K562 (cell line): ENCODE measurements around the gene MAP2K7. TPM values are rescaled to one million over a fixed set of nuclear protein-coding genes. Genes with fewer than 3 reads are reported as not detected.

Experiments used
- ASH1L ChIP-seq: fragments of 450-650 bp; IDR thresholded peaks from 2 replicates; pipeline ENCODE4 v1.6.1; 2018; ENCODE audit warnings: borderline replicate concordance, mild to moderate bottlenecking, low read depth; ENCODE audit not compliant: partially characterized antibody
- BACH1 ChIP-seq: fragments of 200-800 bp; sonication (Bioruptor generic); IDR thresholded peaks from 2 replicates; pipeline ENCODE4 v1.6.1; 2016; ENCODE audit warnings: missing genetic modification characterization, missing compliant biosample characterization
- CEBPB ChIP-seq: fragments of 450-650 bp; IDR thresholded peaks from 2 replicates; pipeline ENCODE4 v1.6.1; 2016; ENCODE audit warnings: missing genetic modification characterization, missing compliant biosample characterization
- DPF2 ChIP-seq: fragments of 450-650 bp; IDR thresholded peaks from 2 replicates; pipeline ENCODE4 v1.6.1; 2016
- E2F4 ChIP-seq: sonication (generic); formaldehyde crosslinking; IDR thresholded peaks from 2 replicates; pipeline ENCODE4 v1.8.0; 2022; ENCODE audit warnings: mild to moderate bottlenecking, low read depth, missing genetic modification reagents
- GTF2A2 ChIP-seq: IDR thresholded peaks from 2 replicates; pipeline ENCODE4 v1.6.1; 2016; ENCODE audit warnings: mild to moderate bottlenecking, missing genetic modification characterization, missing compliant biosample characterization
- POLR3G ChIP-seq: IDR thresholded peaks from 2 replicates; pipeline ENCODE4 v1.6.1; 2011; ENCODE audit not compliant: insufficient read length, insufficient replicate concordance; ENCODE audit errors: extremely low read depth
- RBM34 ChIP-seq: fragments of 200-400 bp; formaldehyde crosslinking; IDR thresholded peaks from 2 replicates; pipeline ENCODE4 v1.6.1; 2018; ENCODE audit warnings: low read length, borderline replicate concordance; ENCODE audit not compliant: insufficient read depth
- TBP ChIP-seq: optimal IDR thresholded peaks from 2 replicates; pipeline ENCODE3; 2011; ENCODE audit warnings: low read depth, low read length, improper control_type of control experiment
- TCF3 ChIP-seq: sonication (generic); formaldehyde crosslinking; IDR thresholded peaks from 2 replicates; pipeline ENCODE4 v1.4.0; 2020; ENCODE audit warnings: mild to moderate bottlenecking, missing genetic modification reagents
- TEAD2 ChIP-seq: fragments of 450-650 bp; IDR thresholded peaks from 2 replicates; pipeline ENCODE4 v1.6.1; 2016; ENCODE audit warnings: missing genetic modification characterization, control low read depth, missing compliant biosample characterization
- TRIM28 ChIP-seq: fragments of 450-650 bp; IDR thresholded peaks from 2 replicates; pipeline ENCODE4 v1.6.1; 2017
- XRCC4 ChIP-seq: IDR thresholded peaks from one replicate; pipeline ENCODE4 v1.6.1; 2011; ENCODE audit not compliant: insufficient read depth, insufficient read length; ENCODE audit errors: extremely low read depth
- ZC3H11A ChIP-seq: IDR thresholded peaks from 2 replicates; pipeline ENCODE4 v1.6.1; 2012; ENCODE audit warnings: low read depth, low read length, improper control_type of control experiment
- ZFPM2 ChIP-seq: fragments of 250-450 bp; sonication (Bioruptor Pico); IDR thresholded peaks from 2 replicates; pipeline ENCODE4 v1.5.1; 2022; ENCODE audit warnings: mild to moderate bottlenecking
- ZNF12 ChIP-seq: sonication (generic); formaldehyde crosslinking; IDR thresholded peaks from 2 replicates; pipeline ENCODE4 v1.4.0; 2020; ENCODE audit warnings: mild to moderate bottlenecking, missing genetic modification reagents
- ZNF282 ChIP-seq: sonication (generic); formaldehyde crosslinking; IDR thresholded peaks from 2 replicates; pipeline ENCODE4 v1.8.1; 2023; ENCODE audit warnings: missing genetic modification reagents
- ZSCAN32 ChIP-seq: fragments of 450-650 bp; formaldehyde crosslinking; IDR thresholded peaks from 2 replicates; pipeline ENCODE4 v1.4.0; 2020; ENCODE audit warnings: mild to moderate bottlenecking, moderate library complexity
- polyA plus RNA-seq, 8 experiments: library from polyadenylated mRNA; depleted of rRNA in 4 of 8; stranded (reverse) in 5 of 8; unstranded in 3 of 8; fragments of >200 nt; fragmentation: Nextera tagmentation in 2 of 8; fragmentation: Illumina TruSeq in 1 of 8; extraction: Ambion mirVana in 2 of 8; extraction: Trizol in 1 of 8; gene quantifications; 2 replicates each; pipeline versions ENCODE4 v1.2.1 to v1.2.3, GENCODE V29; 2011 to 2014; ENCODE audit warnings: inconsistent platforms in 1 of 8, missing spikeins in 1 of 8
- total RNA-seq, 7 experiments: library from RNA; depleted of rRNA in 6 of 7; stranded (reverse); fragments of >200 nt in 6 of 7; fragmentation: Illumina TruSeq in 2 of 7; extraction: Trizol in 2 of 7; gene quantifications; 2 replicates each; pipeline versions ENCODE4 v1.2.1 to v1.2.3, GENCODE V29; 2011 to 2021; ENCODE audit warnings: low replicate concordance in 1 of 7
- TF ChIP-seq, protein P1 (sequence below), 2 experiments: fragments of 450-650 bp in 1 of 2; sonication (generic) in 1 of 2; formaldehyde crosslinking in 1 of 2; IDR thresholded peaks; 2 replicates each; pipeline versions ENCODE4 v1.7.1 to v1.9.0; 2016 to 2022; ENCODE audit warnings: inconsistent platforms in 1 of 2, mild to moderate bottlenecking in 1 of 2, missing genetic modification reagents in 1 of 2

Gene MAP2K7
- total and polyA plus RNA-seq, 9 of the 15 experiments (the other 6 are each of a cell fraction or from before 2014, with no cell fraction given): 0.51 to 45.8 (median 14.1) TPM

DNA sequence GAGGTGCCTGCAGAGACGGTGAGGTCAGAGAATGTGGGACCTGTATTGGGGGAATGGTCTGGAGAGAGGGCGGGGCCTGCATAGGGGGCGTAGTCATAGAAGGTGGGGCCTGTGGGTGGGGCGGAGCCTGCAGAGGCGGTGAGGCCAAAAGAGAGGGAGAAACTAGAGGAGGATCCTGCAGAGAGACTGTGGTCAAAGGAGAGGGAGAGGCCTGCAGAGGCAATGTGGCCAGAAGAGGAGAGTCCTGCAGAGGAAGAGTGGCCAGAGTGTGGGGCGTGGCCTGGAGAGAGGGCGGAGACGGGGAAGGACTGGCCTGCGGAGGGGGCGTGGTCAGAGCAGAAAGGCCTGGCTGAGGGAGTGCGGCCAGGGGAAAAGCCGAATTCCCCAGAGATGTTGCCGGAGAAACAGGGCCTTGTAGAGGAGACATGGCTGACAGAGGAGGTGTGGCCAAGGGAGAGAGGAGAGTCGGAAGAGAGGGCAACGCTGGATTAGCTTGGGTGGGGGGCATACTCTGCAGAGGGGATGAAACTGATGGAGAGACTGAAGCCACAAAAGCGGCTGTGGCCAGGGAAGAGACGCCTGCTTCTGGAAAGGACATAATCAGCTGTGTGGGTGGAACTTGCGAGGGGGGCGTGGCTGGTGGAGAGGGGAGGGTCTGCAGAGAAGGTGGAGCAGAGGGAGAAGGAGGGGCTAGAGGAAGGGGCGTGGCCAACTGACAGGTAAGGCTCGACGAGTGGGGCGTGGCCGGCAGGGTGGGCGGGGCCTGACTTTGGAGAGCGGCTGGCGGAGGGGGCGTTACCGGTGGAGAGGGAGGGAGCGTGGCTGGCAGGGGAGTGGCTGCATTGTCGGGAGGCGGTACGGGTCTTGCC is 32.0 kb upstream of the MAP2K7 start (continued):
- TF ChIP-seq ZNF12 (CRISPR knock-in tag) (no peak), ZFPM2 (CRISPR knock-in tag) (no peak), ZC3H11A (no peak), CEBPB (tag) (no peak), BACH1 (tag) (no peak), RBM34 (no peak), ASH1L (no peak), XRCC4 (no peak), ZSCAN32 (CRISPR knock-in tag) (no peak), DPF2 (peak; percentile 57), ZNF282 (no peak), TEAD2 (tag) (no peak), GTF2A2 (tag) (no peak), E2F4 (CRISPR knock-in tag) (no peak), TCF3 (CRISPR knock-in tag) (no peak), TBP (no peak), POLR3G (no peak), TRIM28 (no peak)
- TF ChIP-seq, protein P1, sequence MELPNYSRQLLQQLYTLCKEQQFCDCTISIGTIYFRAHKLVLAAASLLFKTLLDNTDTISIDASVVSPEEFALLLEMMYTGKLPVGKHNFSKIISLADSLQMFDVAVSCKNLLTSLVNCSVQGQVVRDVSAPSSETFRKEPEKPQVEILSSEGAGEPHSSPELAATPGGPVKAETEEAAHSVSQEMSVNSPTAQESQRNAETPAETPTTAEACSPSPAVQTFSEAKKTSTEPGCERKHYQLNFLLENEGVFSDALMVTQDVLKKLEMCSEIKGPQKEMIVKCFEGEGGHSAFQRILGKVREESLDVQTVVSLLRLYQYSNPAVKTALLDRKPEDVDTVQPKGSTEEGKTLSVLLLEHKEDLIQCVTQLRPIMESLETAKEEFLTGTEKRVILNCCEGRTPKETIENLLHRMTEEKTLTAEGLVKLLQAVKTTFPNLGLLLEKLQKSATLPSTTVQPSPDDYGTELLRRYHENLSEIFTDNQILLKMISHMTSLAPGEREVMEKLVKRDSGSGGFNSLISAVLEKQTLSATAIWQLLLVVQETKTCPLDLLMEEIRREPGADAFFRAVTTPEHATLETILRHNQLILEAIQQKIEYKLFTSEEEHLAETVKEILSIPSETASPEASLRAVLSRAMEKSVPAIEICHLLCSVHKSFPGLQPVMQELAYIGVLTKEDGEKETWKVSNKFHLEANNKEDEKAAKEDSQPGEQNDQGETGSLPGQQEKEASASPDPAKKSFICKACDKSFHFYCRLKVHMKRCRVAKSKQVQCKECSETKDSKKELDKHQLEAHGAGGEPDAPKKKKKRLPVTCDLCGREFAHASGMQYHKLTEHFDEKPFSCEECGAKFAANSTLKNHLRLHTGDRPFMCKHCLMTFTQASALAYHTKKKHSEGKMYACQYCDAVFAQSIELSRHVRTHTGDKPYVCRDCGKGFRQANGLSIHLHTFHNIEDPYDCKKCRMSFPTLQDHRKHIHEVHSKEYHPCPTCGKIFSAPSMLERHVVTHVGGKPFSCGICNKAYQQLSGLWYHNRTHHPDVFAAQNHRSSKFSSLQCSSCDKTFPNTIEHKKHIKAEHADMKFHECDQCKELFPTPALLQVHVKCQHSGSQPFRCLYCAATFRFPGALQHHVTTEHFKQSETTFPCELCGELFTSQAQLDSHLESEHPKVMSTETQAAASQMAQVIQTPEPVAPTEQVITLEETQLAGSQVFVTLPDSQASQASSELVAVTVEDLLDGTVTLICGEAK (IDR thresholded peaks at IDR 0.05): peak; percentile 25; the same call in 1 of the 2 replicates
- TF ChIP-seq, protein P1 (CRISPR knock-in tag; IDR thresholded peaks at IDR 0.05): no peak
